Panc1 (cell line): ENCODE data around the gene IGF1R. TPM values are rescaled to one million over a fixed set of nuclear protein-coding genes. Genes with fewer than 3 reads are reported as not detected.

Experiments
- ATAC-seq: fragments of 200-7000 bp; cut with Tn5 transposase; 2 replicates; pipeline ENCODE4 v1.9.1; 2020; ENCODE audit warnings: mild to moderate bottlenecking, moderate library complexity
- BruUV-seq: library from RNA; stranded (reverse); fragments of 400-500 nt; replicated peaks from 2 replicates; lab custom pipeline; 2021; lab: Mats Ljungman, UMichigan
- CTCF ChIA-PET: fragments of 300-600 bp; sonication (Branson Sonifier 250); formaldehyde crosslinking; loops from one replicate; lab custom pipeline; 2022; ENCODE audit warnings: antibody characterized with exemption; lab: Charles Lee
- POLR2A ChIA-PET: fragments of 300-600 bp; sonication (Branson Sonifier 250); formaldehyde crosslinking; loops from one replicate; lab custom pipeline; 2022; ENCODE audit warnings: antibody characterized with exemption; lab: Charles Lee
- DNase-seq: peaks from one replicate; pipeline ENCODE4 v3.0.0-alpha.2; 2010; ENCODE audit warnings: low read depth, low spot score
- H3K27ac ChIP-seq: 2 replicates; pipeline ENCODE4 v1.5.1; 2011; ENCODE audit warnings: mild to moderate bottlenecking, low read length, inconsistent platforms
- H3K27me3 ChIP-seq: fragments of 200-500 bp; sonication (Bioruptor generic); 2 replicates; pipeline ENCODE4 v1.6.0; 2014; ENCODE audit warnings: low read length, inconsistent platforms; ENCODE audit not compliant: control insufficient read depth, insufficient read depth
- H3K36me3 ChIP-seq: fragments of 200-500 bp; sonication (Bioruptor generic); 2 replicates; pipeline ENCODE4 v1.5.1; 2014; ENCODE audit warnings: inconsistent platforms, mild to moderate bottlenecking, low read length, moderate library complexity; ENCODE audit not compliant: control insufficient read depth, insufficient read depth
- H3K4me1 ChIP-seq: 2 replicates; pipeline ENCODE4 v1.5.1; 2011; ENCODE audit warnings: inconsistent platforms, mild to moderate bottlenecking, low read length, moderate library complexity; ENCODE audit not compliant: control insufficient read depth, insufficient read depth
- H3K4me3 ChIP-seq, 2 experiments: 2 replicates each; pipeline ENCODE4 v1.5.1; 2011 to 2012; ENCODE audit warnings: low read depth in 2 of 2, low read length in 2 of 2, mild to moderate bottlenecking in 2 of 2, inconsistent platforms in 1 of 2, moderate library complexity in 1 of 2
- H3K9me3 ChIP-seq: fragments of 200-500 bp; sonication (Bioruptor generic); 2 replicates; pipeline ENCODE4 v1.5.1; 2014; ENCODE audit warnings: low read depth, mild to moderate bottlenecking, inconsistent platforms, low read length, moderate library complexity; ENCODE audit not compliant: control insufficient read depth, insufficient read depth
- CTCF ChIP-seq: fragments of 450-650 bp; IDR thresholded peaks from 2 replicates; pipeline ENCODE4 v1.5.1; 2017; ENCODE audit warnings: mild to moderate bottlenecking
- POLR2AphosphoS5 ChIP-seq: IDR thresholded peaks from 2 replicates; pipeline ENCODE4 v1.6.1; 2012; ENCODE audit warnings: mild to moderate bottlenecking, low read depth, low read length, moderate library complexity
- REST ChIP-seq, 2 experiments: IDR thresholded peaks; 2 replicates each; pipeline ENCODE4 v1.6.1; 2011 to 2012; ENCODE audit warnings: low read depth in 2 of 2, control low read depth in 1 of 2, low read length in 1 of 2, mild to moderate bottlenecking in 1 of 2, moderate library complexity in 1 of 2; ENCODE audit not compliant: insufficient read depth in 1 of 2
- SIN3A ChIP-seq: IDR thresholded peaks from 2 replicates; pipeline ENCODE4 v1.6.1; 2012; ENCODE audit warnings: low read depth, mild to moderate bottlenecking, low read length, moderate library complexity, borderline replicate concordance; ENCODE audit not compliant: insufficient read depth
- TCF7L2 ChIP-seq: IDR thresholded peaks from 2 replicates; pipeline ENCODE4 v1.6.1; 2011; ENCODE audit warnings: mild to moderate bottlenecking, low read depth, low read length, inconsistent platforms
- in situ Hi-C: cut with HindIII; loops from 2 replicates; pipeline ENCODE4 v1.10.0; 2016; ENCODE audit warnings: low sequenced_read_pairs, low pct_unique_long_range_greater_than_20kb
- intact Hi-C: fragments of 100-400 bp; cut with micrococcal nuclease; formaldehyde crosslinking; loops from one replicate; pipeline ENCODE4 v1.10.0; 2022; ENCODE audit not compliant: unreplicated experiment
- total RNA-seq: library from RNA; stranded (reverse); gene quantifications from one replicate; pipeline ENCODE4 v1.2.1, GENCODE V29; 2021; ENCODE audit not compliant: unreplicated experiment

Gene IGF1R
- total RNA-seq, 1 experiment from 2014 or later, result 77.1 TPM

- Histone ChIP-seq H3K4me1 (peaks cover 43% of the 10 kb centered on the region), H3K27ac (no peak overlapping the region), H3K27me3 (no peaks in the 10 kb centered on the region), H3K4me3 (no peak overlapping the region), H3K9me3 (no peaks in the 10 kb centered on the region), H3K36me3 (no peaks in the 10 kb centered on the region)
- in situ Hi-C loops, result no loop called here
- no TSS peak for BruUV-seq
- TF ChIP-seq POLR2AphosphoS5, result no peak
- no peak for TF ChIP-seq REST (IDR thresholded peaks at IDR 0.05; ENCODE audit: insufficient read depth in 1 of 2, low read depth in 2 of 2, low read length in 1 of 2)
- no peak for TF ChIP-seq SIN3A
- no peak for TF ChIP-seq CTCF
- TF ChIP-seq TCF7L2, result no peak
- no peak for DNase-seq
- ChIA-PET CTCF (no interaction called here), POLR2A (no interaction called here)
- intact Hi-C loops, result no loop called here
- ATAC-seq, result no peak
Measured at GRCh38 chr15:98666441-98666840, 18.1 kb downstream of the IGF1R start.

GRCh38 chr15:98666841-98667240, 18.5 kb downstream of the IGF1R start:
- no peak for DNase-seq
- H3K27ac ChIP-seq, result no peak overlapping the region
- CTCF ChIA-PET, result interaction anchor here (0.6 to 0.9 kb wide), 2 partner anchors 184 to 239 kb away, joined by 3 to 8 read pairs; no protein-coding TSS in a partner anchor

More at GRCh38 chr15:98666841-98667240, 18.5 kb downstream of the IGF1R start:
- Histone ChIP-seq H3K27me3 (no peaks in the 10 kb centered on the region), H3K9me3 (no peaks in the 10 kb centered on the region), H3K4me1 (peaks cover 47% of the 10 kb centered on the region), H3K4me3 (no peak overlapping the region), H3K36me3 (no peaks in the 10 kb centered on the region)
- ATAC-seq, result no peak
- in situ Hi-C loops (no loop called here), intact Hi-C loops (no loop called here)
- no peak for TF ChIP-seq TCF7L2
- TF ChIP-seq SIN3A, result no peak
- no peak for TF ChIP-seq POLR2AphosphoS5
- TF ChIP-seq REST (IDR thresholded peaks at IDR 0.05; ENCODE audit: insufficient read depth in 1 of 2, low read depth in 2 of 2, low read length in 1 of 2), result no peak
- no peak for TF ChIP-seq CTCF
- BruUV-seq, result no TSS peak
- POLR2A ChIA-PET, result no interaction called here
